ENCODE data around the gene CBARP. TPM values are rescaled to one million over a fixed set of nuclear protein-coding genes. Genes with fewer than 3 reads are reported as not detected.
A peak's percentile ranks its signal among the peaks of the same experiment; 100 is the strongest.

CBARP gene
- total and polyA plus RNA-seq, 2 of the 13 experiments (the other 11 are each of a cell fraction or from before 2014, with no cell fraction given): 1.2 to 1.4 TPM

DNA sequence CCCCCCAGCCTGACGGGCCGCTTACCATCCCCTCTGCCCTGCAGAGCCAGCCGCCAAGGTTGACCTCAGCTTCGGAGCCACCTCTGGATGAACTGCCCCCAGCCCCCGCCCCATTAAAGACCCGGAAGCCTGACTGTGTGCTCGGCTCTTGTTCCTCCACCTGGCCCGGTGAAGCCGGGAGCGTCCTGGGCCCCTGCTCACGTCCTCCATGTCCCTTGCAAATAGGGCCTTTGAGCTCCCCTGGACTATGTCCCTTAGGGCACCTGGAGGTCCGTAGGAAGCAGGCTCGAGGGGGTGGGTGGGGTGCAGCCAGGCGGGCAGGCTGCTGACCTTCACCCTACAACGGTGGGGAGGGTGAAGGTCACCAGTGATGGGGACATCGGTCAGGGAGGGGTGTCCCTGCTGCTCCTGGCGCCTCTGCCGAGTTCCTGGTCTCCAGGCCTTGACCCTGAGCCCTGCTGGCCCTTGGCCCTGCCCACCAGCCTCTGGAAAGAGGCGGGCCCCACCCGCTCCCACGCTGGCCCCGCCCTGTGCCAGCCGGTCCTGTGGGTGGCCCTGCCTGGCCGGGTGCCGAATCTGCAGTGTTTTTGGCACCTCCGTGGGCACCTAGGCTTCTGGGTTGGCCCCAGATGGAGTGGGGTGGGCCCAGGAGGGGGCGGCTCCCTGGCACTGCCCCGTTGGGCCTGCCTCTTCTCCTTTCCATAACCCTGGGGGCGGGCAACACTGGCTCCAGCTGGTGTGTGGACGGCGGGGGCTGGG is 7.1 kb upstream of the CBARP start (continued):
- TF ChIP-seq, protein P1, sequence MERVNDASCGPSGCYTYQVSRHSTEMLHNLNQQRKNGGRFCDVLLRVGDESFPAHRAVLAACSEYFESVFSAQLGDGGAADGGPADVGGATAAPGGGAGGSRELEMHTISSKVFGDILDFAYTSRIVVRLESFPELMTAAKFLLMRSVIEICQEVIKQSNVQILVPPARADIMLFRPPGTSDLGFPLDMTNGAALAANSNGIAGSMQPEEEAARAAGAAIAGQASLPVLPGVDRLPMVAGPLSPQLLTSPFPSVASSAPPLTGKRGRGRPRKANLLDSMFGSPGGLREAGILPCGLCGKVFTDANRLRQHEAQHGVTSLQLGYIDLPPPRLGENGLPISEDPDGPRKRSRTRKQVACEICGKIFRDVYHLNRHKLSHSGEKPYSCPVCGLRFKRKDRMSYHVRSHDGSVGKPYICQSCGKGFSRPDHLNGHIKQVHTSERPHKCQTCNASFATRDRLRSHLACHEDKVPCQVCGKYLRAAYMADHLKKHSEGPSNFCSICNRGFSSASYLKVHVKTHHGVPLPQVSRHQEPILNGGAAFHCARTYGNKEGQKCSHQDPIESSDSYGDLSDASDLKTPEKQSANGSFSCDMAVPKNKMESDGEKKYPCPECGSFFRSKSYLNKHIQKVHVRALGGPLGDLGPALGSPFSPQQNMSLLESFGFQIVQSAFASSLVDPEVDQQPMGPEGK (CRISPR knock-in tag; IDR thresholded peaks at IDR 0.05): peak; percentile 99
- TF ChIP-seq, protein P2, sequence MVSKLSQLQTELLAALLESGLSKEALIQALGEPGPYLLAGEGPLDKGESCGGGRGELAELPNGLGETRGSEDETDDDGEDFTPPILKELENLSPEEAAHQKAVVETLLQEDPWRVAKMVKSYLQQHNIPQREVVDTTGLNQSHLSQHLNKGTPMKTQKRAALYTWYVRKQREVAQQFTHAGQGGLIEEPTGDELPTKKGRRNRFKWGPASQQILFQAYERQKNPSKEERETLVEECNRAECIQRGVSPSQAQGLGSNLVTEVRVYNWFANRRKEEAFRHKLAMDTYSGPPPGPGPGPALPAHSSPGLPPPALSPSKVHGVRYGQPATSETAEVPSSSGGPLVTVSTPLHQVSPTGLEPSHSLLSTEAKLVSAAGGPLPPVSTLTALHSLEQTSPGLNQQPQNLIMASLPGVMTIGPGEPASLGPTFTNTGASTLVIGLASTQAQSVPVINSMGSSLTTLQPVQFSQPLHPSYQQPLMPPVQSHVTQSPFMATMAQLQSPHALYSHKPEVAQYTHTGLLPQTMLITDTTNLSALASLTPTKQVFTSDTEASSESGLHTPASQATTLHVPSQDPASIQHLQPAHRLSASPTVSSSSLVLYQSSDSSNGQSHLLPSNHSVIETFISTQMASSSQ (IDR thresholded peaks at IDR 0.05; ENCODE audit: low read depth): 0 out of 2 replicates have a peak, but pooled peaks have one; percentile 51
- TF ChIP-seq, protein P2 (CRISPR knock-in tag; IDR thresholded peaks at IDR 0.05; ENCODE audit: borderline replicate concordance): peak; percentile 81
- TF ChIP-seq, protein P3, sequence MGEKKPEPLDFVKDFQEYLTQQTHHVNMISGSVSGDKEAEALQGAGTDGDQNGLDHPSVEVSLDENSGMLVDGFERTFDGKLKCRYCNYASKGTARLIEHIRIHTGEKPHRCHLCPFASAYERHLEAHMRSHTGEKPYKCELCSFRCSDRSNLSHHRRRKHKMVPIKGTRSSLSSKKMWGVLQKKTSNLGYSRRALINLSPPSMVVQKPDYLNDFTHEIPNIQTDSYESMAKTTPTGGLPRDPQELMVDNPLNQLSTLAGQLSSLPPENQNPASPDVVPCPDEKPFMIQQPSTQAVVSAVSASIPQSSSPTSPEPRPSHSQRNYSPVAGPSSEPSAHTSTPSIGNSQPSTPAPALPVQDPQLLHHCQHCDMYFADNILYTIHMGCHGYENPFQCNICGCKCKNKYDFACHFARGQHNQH (CRISPR knock-in tag; IDR thresholded peaks at IDR 0.05): peak; percentile 41; the same call in 1 of the 2 replicates
- no peak for TF ChIP-seq ZNF570 (CRISPR knock-in tag; IDR thresholded peaks at IDR 0.05; ENCODE audit: borderline replicate concordance)
- TF ChIP-seq, protein P4, sequence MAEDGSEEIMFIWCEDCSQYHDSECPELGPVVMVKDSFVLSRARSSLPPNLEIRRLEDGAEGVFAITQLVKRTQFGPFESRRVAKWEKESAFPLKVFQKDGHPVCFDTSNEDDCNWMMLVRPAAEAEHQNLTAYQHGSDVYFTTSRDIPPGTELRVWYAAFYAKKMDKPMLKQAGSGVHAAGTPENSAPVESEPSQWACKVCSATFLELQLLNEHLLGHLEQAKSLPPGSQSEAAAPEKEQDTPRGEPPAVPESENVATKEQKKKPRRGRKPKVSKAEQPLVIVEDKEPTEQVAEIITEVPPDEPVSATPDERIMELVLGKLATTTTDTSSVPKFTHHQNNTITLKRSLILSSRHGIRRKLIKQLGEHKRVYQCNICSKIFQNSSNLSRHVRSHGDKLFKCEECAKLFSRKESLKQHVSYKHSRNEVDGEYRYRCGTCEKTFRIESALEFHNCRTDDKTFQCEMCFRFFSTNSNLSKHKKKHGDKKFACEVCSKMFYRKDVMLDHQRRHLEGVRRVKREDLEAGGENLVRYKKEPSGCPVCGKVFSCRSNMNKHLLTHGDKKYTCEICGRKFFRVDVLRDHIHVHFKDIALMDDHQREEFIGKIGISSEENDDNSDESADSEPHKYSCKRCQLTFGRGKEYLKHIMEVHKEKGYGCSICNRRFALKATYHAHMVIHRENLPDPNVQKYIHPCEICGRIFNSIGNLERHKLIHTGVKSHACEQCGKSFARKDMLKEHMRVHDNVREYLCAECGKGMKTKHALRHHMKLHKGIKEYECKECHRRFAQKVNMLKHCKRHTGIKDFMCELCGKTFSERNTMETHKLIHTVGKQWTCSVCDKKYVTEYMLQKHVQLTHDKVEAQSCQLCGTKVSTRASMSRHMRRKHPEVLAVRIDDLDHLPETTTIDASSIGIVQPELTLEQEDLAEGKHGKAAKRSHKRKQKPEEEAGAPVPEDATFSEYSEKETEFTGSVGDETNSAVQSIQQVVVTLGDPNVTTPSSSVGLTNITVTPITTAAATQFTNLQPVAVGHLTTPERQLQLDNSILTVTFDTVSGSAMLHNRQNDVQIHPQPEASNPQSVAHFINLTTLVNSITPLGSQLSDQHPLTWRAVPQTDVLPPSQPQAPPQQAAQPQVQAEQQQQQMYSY (CRISPR knock-in tag; IDR thresholded peaks at IDR 0.05): peak; percentile 37; the same call in 1 of the 2 replicates
- peak; percentile 60; the same call in 1 of the 2 replicates for TF ChIP-seq ZNF674 (CRISPR knock-in tag; IDR thresholded peaks at IDR 0.05; ENCODE audit: low read depth)
- TF ChIP-seq, protein P5, sequence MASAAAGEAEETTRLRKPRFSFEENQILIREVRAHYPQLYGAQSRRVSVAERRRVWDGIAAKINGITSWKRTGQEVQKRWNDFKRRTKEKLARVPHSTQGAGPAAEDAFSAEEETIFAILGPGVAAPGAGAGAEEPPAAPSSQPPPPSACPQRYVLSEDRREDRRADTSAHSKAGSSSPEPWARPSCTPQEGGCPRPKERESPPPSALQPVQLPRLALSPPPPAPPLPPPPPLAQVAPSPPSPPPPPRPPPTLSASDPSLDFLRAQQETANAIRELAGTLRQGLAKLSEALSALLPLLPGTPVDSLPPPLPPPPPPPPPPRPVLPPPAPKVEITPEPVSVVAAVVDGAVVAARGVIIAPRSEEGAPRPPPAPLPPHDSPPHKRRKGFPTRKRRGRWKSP (CRISPR knock-in tag; IDR thresholded peaks at IDR 0.05): 0 out of 2 replicates have a peak, but pooled peaks have one; percentile 15
- TF ChIP-seq ZNF644 (CRISPR knock-in tag; IDR thresholded peaks at IDR 0.05; ENCODE audit: low read depth): no peak
- 0 out of 2 replicates have a peak, but pooled peaks have one; percentile 10 for TF ChIP-seq ZNF775 (CRISPR knock-in tag; IDR thresholded peaks at IDR 0.05; ENCODE audit: borderline replicate concordance)
